ENCODE data around the gene EIF4EBP2. TPM values are rescaled to one million over a fixed set of nuclear protein-coding genes. Genes with fewer than 3 reads are reported as not detected.

The EIF4EBP2 gene
- total and polyA plus RNA-seq, 2 of the 13 experiments (the other 11 are each of a cell fraction or from before 2014, with no cell fraction given), result 16.9 to 22.0 TPM

DNA sequence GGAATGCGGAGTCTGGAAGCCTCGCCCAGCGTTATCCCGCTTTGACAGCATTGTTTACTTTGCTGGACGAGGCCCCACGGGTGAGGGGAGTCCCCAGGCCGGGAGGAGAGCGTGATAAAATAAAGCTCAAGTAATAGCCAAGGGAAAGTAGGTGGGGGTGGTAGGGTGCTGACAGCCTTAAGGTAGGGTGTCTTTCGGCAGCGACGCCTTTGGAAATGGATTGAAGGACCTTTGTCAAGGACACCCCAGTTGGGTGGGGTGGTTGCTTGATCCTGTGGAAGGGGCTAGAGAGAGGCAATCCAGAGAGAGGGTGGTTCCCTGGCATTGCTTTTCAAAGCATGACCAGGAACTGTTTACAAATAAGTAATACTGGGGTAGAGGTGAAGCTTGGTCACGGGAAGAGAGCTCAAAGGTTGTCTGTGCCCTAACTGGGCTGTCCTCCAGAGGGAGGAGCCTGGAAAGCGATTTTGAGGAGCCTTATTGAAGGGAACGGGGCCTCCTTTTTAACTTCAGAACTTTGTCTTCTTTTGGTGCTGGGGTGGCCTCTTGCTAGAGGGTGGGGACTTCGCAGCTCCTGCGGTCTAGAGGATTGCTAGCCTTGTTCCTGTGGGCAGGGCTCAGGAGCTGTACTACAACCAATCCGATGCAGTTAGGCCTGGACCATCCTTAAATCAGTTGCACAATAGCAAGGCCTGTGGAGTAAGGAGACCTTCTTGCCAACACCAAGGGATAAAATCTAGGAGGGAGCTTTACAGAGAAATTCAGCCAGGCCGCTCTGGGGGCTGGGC lies 1.3 kb downstream of the EIF4EBP2 start (continued):
- TF ChIP-seq, protein P1, sequence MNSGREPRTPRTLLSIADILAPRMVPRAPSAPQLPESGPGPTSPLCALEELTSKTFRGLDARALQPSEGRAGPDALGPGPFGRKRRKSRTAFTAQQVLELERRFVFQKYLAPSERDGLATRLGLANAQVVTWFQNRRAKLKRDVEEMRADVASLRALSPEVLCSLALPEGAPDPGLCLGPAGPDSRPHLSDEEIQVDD (CRISPR knock-in tag; IDR thresholded peaks at IDR 0.05; ENCODE audit: borderline replicate concordance), result no peak
- TF ChIP-seq, protein P2, sequence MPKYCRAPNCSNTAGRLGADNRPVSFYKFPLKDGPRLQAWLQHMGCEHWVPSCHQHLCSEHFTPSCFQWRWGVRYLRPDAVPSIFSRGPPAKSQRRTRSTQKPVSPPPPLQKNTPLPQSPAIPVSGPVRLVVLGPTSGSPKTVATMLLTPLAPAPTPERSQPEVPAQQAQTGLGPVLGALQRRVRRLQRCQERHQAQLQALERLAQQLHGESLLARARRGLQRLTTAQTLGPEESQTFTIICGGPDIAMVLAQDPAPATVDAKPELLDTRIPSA (CRISPR knock-in tag; IDR thresholded peaks at IDR 0.05; ENCODE audit: borderline replicate concordance), result peak; percentile 34; the same call in 1 of the 2 replicates
- no peak for TF ChIP-seq SMAD9 (CRISPR knock-in tag; IDR thresholded peaks at IDR 0.05)
- no peak for TF ChIP-seq ZNF652 (CRISPR knock-in tag; IDR thresholded peaks at IDR 0.05; ENCODE audit: borderline replicate concordance, low read depth)
- TF ChIP-seq, protein P3, sequence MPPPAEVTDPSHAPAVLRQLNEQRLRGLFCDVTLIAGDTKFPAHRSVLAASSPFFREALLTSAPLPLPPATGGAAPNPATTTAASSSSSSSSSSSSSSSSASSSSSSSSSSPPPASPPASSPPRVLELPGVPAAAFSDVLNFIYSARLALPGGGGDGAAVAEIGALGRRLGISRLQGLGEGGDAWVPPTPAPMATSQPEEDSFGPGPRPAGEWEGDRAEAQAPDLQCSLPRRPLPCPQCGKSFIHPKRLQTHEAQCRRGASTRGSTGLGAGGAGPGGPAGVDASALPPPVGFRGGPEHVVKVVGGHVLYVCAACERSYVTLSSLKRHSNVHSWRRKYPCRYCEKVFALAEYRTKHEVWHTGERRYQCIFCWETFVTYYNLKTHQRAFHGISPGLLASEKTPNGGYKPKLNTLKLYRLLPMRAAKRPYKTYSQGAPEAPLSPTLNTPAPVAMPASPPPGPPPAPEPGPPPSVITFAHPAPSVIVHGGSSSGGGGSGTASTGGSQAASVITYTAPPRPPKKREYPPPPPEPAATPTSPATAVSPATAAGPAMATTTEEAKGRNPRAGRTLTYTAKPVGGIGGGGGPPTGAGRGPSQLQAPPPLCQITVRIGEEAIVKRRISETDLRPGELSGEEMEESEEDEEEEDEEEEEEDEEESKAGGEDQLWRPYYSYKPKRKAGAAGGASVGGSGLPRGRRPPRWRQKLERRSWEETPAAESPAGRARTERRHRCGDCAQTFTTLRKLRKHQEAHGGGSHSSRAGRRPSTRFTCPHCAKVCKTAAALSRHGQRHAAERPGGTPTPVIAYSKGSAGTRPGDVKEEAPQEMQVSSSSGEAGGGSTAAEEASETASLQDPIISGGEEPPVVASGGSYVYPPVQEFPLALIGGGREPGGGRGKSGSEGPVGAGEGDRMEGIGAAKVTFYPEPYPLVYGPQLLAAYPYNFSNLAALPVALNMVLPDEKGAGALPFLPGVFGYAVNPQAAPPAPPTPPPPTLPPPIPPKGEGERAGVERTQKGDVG (CRISPR knock-in tag; IDR thresholded peaks at IDR 0.05; ENCODE audit: borderline replicate concordance), result no peak
- TF ChIP-seq, protein P4, sequence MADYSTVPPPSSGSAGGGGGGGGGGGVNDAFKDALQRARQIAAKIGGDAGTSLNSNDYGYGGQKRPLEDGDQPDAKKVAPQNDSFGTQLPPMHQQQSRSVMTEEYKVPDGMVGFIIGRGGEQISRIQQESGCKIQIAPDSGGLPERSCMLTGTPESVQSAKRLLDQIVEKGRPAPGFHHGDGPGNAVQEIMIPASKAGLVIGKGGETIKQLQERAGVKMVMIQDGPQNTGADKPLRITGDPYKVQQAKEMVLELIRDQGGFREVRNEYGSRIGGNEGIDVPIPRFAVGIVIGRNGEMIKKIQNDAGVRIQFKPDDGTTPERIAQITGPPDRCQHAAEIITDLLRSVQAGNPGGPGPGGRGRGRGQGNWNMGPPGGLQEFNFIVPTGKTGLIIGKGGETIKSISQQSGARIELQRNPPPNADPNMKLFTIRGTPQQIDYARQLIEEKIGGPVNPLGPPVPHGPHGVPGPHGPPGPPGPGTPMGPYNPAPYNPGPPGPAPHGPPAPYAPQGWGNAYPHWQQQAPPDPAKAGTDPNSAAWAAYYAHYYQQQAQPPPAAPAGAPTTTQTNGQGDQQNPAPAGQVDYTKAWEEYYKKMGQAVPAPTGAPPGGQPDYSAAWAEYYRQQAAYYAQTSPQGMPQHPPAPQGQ (CRISPR knock-in tag; IDR thresholded peaks at IDR 0.05; ENCODE audit: borderline replicate concordance), result no peak
- no peak for TF ChIP-seq GZF1 (CRISPR knock-in tag; IDR thresholded peaks at IDR 0.05)
- no peak for TF ChIP-seq ZNF343 (CRISPR knock-in tag; IDR thresholded peaks at IDR 0.05)
- no peak for TF ChIP-seq ARNT2 (CRISPR knock-in tag; IDR thresholded peaks at IDR 0.05; ENCODE audit: low read depth)
- no peak for TF ChIP-seq ZNF737 (CRISPR knock-in tag; IDR thresholded peaks at IDR 0.05; ENCODE audit: borderline replicate concordance)
- TF ChIP-seq, protein P5, sequence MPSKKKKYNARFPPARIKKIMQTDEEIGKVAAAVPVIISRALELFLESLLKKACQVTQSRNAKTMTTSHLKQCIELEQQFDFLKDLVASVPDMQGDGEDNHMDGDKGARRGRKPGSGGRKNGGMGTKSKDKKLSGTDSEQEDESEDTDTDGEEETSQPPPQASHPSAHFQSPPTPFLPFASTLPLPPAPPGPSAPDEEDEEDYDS (CRISPR knock-in tag; IDR thresholded peaks at IDR 0.05), result no peak
- no peak for TF ChIP-seq ZNF3 (CRISPR knock-in tag; IDR thresholded peaks at IDR 0.05)
- no peak for TF ChIP-seq ZNF775 (CRISPR knock-in tag; IDR thresholded peaks at IDR 0.05; ENCODE audit: borderline replicate concordance)
- TF ChIP-seq CBX1 (IDR thresholded peaks at IDR 0.05; ENCODE audit: low read depth), result no peak
- TF ChIP-seq SP5 (CRISPR knock-in tag; IDR thresholded peaks at IDR 0.05; ENCODE audit: borderline replicate concordance, low read depth), result no peak
- TF ChIP-seq ZFP41 (CRISPR knock-in tag; IDR thresholded peaks at IDR 0.05; ENCODE audit: borderline replicate concordance), result no peak
- no peak for TF ChIP-seq ZNF75D (CRISPR knock-in tag; IDR thresholded peaks at IDR 0.05; ENCODE audit: borderline replicate concordance)
- TF ChIP-seq ZNF558 (CRISPR knock-in tag; IDR thresholded peaks at IDR 0.05; ENCODE audit: borderline replicate concordance), result no peak
- TF ChIP-seq SETDB1 (CRISPR knock-in tag; IDR thresholded peaks at IDR 0.05; ENCODE audit: borderline replicate concordance), result no peak
- TF ChIP-seq ZFP1 (CRISPR knock-in tag; IDR thresholded peaks at IDR 0.05), result no peak
- TF ChIP-seq, protein P6, sequence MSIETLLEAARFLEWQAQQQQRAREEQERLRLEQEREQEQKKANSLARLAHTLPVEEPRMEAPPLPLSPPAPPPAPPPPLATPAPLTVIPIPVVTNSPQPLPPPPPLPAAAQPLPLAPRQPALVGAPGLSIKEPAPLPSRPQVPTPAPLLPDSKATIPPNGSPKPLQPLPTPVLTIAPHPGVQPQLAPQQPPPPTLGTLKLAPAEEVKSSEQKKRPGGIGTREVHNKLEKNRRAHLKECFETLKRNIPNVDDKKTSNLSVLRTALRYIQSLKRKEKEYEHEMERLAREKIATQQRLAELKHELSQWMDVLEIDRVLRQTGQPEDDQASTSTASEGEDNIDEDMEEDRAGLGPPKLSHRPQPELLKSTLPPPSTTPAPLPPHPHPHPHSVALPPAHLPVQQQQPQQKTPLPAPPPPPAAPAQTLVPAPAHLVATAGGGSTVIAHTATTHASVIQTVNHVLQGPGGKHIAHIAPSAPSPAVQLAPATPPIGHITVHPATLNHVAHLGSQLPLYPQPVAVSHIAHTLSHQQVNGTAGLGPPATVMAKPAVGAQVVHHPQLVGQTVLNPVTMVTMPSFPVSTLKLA (IDR thresholded peaks at IDR 0.05), result peak; percentile 54
- TF ChIP-seq TCF7 (IDR thresholded peaks at IDR 0.05; ENCODE audit: low read depth), result no peak
